Body of pancreas (tissue), 4 donors: ENCODE data around the gene AGO3.

Experiments used
- CTCF ChIP-seq, 7 experiments: fragments of 450-650 bp in 4 of 7; fragments of 200-600 bp in 3 of 7; sonication (generic) in 3 of 7; IDR thresholded peaks; one replicate each; pipeline ENCODE4 v1.5.1; 2016 to 2019; ENCODE audit warnings: antibody characterized with exemption in 7 of 7
- POLR2A ChIP-seq, 3 donors: fragments of 450-650 bp; IDR thresholded peaks; one replicate each; pipeline ENCODE4 v1.6.1; 2016; ENCODE audit warnings: antibody characterized with exemption in 3 of 3, mild to moderate bottlenecking in 2 of 3

DNA sequence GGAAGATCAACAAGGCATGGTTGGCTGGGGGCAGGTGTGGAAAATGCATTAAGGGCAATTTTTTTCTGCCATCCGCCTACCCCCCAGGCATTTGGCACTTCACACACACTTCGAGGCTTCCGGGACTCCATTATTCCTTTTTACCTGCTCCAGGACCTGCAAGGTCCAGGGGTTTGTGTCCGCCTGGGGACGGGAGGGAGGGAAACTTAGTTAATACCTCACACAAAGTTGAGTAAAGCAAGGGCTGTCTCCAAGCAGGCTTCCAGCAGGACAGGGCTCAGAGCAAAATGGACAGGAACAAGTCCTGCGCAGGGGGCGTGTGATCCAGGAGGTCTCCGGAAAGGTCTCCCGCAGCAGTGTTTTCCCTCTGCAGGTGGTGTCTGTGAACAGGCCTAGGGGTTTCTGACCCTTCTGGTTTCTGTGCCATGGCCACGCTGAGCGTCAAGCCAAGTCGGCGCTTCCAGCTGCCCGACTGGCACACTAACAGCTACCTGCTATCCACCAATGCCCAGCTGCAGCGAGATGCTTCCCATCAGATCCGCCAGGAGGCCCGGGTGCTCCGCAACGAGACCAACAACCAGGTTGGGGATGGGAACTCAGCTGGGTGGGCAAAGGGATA is 153.7 kb downstream of the AGO3 start:
- peak in 4 of 7 experiments; percentile 19 to 34 (median 32) for TF ChIP-seq CTCF (IDR thresholded peaks at IDR 0.05)
- peak in 2 of 3 donors; percentile 29 to 53 for TF ChIP-seq POLR2A (IDR thresholded peaks at IDR 0.05)
